Esophagus squamous epithelium (tissue), 4 donors: ENCODE data around the gene KIF1A.

Experiments
- POLR2A ChIP-seq, 4 donors: fragments of 450-650 bp; IDR thresholded peaks; one replicate each; pipeline ENCODE4 v1.6.1; 2017; ENCODE audit warnings: antibody characterized with exemption in 4 of 4, mild to moderate bottlenecking in 4 of 4, moderate library complexity in 3 of 4
- TF ChIP-seq, protein P1 (sequence below), 6 experiments: fragments of 450-650 bp in 4 of 6; fragments of 200-600 bp in 2 of 6; sonication (generic) in 2 of 6; IDR thresholded peaks; one replicate each; pipeline ENCODE4 v1.5.1; 2016 to 2019; ENCODE audit warnings: antibody characterized with exemption in 6 of 6, mild to moderate bottlenecking in 4 of 6, moderate library complexity in 4 of 6

GRCh38 chr2:240784629-240785423 is 35.2 kb downstream of the KIF1A start:
- TF ChIP-seq, protein P1, sequence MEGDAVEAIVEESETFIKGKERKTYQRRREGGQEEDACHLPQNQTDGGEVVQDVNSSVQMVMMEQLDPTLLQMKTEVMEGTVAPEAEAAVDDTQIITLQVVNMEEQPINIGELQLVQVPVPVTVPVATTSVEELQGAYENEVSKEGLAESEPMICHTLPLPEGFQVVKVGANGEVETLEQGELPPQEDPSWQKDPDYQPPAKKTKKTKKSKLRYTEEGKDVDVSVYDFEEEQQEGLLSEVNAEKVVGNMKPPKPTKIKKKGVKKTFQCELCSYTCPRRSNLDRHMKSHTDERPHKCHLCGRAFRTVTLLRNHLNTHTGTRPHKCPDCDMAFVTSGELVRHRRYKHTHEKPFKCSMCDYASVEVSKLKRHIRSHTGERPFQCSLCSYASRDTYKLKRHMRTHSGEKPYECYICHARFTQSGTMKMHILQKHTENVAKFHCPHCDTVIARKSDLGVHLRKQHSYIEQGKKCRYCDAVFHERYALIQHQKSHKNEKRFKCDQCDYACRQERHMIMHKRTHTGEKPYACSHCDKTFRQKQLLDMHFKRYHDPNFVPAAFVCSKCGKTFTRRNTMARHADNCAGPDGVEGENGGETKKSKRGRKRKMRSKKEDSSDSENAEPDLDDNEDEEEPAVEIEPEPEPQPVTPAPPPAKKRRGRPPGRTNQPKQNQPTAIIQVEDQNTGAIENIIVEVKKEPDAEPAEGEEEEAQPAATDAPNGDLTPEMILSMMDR (IDR thresholded peaks at IDR 0.05): no peak
- no peak for TF ChIP-seq POLR2A (IDR thresholded peaks at IDR 0.05)
